GM21529 (cell line): Measurements from ENCODE around the gene FAM13B.
A peak's percentile ranks its signal among the peaks of the same experiment; 100 is the strongest.
"Not testable (repeated sequence)": the region's sequence is repeated elsewhere in the genome, so short reads cannot be mapped to it uniquely, and the experiment has no call there.

Source experiments
- ATAC-seq: cut with Tn5 transposase; IDR thresholded peaks from one replicate; pipeline ENCODE4 v1.9.1; 2021; ENCODE audit not compliant: unreplicated experiment

The FAM13B gene

DNA sequence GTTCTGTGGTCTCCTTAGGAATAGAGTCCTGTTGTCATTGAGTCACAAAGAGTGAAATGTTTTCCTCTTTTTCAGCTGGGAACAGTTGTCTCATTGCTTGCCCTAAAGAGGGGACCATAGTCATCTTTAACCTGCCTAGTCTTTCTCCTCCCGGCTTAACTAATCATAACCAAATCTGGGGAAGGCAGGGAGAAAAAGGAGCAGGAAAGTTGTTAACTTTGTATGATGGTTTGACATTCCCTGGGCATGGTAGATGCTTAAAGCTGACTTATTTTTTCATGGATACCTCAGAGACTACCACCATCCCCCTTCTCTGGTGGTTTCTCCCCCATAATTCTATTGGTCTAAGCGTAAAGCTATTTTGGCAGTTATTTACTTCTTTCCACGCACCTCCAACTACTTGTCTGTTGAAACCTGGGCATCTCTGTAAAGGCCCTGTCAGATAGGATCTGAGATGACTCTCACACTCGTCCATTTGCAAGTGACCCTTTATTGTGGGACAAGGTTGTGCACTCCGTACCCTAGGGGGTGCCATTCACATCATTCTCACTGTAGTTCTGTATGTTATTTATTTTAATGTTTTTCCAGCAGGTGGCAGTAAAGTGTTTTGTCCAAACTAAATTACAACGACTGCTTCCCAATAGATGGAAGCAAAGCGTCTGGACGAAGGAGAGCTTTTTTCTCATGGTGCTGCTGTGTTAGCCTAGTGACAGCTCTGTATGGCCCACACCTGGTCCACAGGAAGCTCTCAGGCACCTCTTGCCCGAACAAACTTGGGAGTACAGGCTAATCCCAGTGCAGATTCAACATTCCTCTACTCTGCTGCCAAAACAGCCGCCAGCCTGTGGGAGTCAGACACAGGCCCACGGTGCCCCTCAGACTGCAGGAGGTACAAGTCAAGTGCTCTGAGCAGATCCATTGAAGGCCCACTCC lies 3.0 kb upstream of the FAM13B start:
- ATAC-seq: peak; percentile 38

DNA sequence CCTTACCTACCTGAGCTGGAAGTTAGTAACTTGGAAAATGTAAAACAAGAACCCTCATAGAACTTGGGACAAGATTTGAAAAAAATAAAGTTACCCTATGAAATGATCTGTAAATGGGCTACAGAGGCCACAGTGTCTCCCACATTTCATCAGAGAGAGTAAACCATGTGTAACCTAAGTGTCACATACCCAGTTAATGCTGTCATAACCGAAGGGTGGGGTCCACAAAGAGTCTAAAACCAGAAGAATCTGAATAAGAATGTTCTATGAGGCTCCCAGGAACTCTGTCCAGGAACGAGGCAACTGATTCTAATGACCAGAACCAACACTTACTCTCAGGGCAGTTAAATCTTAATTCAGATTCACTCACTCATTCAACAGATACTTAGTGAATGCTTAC lies 1.0 kb upstream of the FAM13B start:
- no peak for ATAC-seq

DNA sequence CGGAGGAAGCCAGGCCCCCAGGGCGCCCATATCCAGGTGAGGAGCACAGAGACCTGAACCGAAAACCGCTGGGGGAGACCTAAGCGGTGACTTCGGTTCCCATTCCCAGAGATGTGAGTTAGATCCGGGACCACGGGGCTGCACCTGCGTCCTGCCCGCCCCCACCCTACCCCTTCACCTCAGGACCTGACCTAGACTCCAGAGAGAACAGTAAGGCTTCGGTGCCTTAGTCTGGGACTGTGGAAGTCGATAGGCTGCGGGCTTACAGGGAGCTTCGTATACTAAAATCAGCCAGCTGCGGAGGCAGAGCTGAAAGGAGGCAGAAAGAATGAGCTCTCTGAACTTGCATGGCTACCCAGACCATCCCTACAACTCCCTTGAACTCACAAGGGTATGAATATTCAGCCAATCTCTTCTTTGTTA lies 518 bp upstream of the FAM13B start:
- ATAC-seq: no peak

DNA sequence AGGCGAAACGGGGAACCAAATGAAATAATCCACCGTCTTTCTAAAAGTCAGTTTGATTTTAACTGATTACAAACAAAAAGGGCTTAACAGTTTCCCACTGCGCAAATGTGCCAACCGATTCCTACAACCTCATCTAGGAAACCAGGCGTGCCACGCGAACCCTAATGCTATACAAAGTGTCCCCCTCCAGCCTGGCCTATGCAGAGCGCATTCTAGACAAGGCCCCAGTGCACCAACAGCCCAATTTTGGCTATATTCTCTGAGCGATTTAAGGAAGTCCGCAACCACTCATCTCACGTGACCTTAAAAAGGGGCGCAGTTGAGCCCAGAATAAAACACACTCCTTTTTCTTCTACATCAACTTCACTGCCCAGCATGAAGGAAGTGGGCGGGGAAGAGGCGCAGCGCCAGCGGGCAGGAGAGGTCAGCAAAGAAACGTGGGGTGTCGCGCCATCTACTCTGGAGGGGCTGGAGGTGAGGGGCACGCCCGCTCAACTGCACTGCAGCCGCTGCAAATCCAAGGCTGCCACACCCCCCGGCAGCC lies 779 bp downstream of the FAM13B start:
- ATAC-seq: peak; percentile 42

DNA sequence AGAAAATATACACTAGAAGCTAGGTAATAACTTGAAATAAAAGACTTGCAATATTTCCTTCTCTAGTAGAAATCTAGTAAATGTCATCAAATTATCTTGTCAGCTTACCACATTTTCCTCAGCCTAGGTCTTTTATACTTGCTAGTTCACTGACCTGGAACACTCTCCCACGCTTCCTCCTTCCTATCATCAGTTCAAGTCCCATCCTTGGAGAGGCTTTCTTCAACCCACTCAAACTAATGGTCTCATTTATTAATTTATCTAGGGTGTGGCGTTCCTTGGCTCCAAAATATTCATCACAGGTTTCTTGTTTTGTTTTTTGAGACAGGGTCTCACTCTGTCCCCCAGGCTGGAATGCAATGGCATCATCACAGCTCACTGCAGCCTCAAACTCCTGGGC lies 2.9 kb downstream of the FAM13B start:
- no peak for ATAC-seq

DNA sequence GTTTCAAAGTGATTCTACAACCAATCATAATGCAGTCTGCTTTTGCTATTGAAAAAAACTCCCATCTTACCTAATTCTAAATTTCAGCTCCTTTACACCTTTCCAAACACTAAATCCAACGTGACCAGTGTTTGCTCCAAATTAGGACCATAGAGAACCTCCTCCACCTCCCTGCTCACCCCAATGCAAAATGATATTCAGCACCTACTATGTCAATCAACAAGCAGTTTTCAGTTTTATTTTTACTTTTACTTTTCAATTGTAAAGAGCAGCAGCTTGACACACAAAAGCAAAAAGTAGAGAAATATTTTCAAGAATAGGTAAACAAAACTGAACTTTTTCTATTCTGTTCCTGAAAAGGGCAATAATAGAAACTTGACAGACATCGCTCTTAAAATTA lies 3.4 kb downstream of the FAM13B start:
- ATAC-seq: peak; percentile 16

DNA sequence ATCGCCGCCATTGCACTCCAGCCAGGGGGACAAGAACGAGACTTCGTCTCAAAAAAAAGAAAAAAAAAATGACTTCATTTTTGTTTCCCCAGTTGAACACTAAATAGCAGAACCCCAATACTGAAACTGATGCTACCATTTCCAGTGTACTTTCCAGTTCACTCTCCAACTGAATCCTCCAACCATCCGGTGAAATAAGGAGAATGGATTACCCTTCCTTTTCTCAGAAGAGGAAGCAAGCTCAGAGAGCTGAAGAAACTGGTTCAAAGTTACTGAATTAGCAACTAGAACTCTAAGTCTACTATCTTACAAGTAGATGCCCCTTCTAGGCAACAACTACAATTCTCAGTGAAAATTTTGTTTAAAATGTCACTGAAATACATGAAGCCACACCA lies 3.9 kb downstream of the FAM13B start:
- no peak for ATAC-seq

DNA sequence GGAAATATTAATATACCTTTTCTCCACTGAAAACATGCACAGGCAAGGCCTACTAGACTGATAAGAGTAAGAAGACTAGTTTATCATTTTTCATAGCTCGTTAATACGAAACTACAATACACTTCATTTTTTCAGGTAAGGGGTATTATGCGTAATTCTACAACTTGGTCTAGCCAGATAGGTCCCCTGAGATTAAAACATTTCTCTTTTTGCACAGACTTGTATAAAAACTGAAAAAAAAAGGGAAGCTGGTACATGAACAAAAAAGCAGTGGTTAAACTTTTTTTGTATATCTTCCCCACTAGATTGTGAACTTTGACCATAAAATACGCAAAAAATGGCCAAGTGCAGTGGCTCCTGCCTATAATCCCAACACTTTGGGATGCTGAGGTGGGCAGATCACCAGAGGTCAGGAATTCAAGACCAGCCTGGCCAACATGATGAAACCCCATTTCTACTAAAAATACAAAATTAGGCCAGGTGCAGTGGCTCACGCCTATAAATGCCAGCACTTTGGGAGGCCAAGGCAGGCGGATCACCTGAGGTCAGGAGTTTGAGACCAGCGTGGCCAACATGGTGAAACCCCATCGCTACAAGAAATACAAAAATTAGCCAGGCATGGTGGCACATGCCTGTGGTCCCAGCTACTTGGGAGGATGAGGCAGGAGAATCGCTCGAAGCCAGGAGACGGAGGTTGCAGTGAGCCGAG lies 4.5 kb downstream of the FAM13B start:
- not testable (repeated sequence) for ATAC-seq

DNA sequence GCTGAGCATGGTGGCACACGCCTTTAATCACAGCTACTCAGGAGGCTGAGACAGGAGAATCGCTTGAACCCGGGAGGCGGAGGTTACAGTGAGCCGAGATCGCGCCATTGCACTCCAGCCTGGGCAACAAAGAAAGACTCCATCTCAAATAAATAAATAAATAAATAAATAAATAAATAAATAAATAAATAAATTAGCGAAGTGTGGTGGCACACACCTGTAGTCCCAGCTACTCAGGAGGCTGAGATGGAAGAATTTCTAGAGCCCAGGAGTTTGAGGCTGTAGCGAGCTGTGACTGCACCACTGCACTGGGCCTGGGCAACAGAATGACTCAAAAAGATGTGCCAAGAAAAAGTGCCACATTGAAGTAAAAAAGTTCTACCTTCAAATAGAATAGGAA lies 6.1 kb downstream of the FAM13B start:
- not testable (repeated sequence) for ATAC-seq

DNA sequence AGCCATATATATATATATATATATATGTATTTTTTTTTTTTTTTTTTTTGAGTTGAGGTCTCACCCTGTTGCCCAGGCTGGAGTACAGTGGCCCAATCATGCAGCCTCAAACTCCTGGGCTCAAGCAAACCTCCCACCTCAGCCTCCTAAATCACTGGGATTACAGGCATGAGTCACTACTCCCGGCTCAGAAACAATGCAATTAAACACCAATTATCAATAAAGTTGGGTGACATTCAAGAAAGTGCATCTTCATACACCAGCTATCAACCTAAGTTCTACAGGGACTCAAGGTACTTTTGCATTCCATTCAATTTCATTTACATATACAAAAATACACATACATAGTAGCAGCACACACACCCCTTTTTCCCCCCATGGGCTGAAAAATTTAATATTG lies 7.6 kb downstream of the FAM13B start:
- ATAC-seq: no peak

DNA sequence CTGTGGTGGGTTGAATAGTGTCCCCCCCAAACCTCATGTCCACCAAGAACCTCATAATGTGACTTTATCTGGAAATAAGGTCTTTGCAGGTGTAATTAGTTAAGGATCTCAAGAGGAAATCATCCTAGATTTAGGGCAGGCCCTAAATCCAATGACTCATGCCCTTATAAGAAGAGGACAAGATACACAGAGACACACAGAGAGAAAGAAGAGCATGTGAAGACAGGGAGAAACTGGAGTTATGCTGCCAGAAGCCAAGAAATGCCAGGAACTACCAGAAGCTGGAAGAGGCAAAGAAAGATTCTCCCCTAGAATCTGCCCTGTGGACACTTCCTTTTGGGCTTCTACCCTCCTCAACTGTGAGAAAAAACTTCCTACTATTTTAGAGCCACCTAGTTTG lies 8.8 kb downstream of the FAM13B start:
- no peak for ATAC-seq

DNA sequence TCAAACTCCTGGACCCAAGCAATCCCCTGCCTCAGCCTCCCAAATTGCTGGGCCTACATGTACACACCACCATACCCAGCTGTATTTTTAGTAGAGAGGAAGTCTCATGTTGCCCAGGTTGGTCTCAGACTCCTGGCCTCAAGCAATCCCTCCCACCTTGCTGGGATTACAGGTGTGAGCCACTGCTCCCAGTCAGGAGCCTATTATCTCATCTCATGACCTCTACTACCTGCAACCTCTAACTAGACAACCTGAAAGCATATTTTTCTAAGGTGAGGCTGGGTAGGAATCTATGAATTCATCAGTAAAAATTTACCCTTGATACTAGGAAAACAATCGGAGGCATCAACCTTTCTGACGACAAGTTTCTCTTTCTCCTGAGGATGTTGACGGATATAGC lies 10.0 kb downstream of the FAM13B start:
- no peak for ATAC-seq

DNA sequence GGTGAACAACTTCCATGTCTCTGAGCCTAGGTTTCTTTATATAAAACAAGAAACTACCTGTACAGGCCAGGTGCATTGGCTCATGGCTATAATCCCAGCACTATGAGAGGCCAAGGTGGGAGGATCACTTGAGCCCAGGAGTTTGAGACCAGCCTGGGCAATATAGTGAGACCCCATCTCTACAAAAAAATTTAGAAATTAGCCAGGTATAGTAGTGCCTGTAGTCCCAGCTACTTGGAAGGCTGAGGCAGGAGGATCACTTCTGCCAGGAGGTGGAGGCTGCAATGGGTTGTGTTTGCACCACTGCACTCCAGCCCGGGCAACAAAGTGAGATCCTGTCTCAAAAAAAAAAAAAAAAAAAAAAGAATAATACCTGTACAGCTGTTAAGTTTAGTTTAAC lies 11.1 kb downstream of the FAM13B start:
- ATAC-seq: no peak

DNA sequence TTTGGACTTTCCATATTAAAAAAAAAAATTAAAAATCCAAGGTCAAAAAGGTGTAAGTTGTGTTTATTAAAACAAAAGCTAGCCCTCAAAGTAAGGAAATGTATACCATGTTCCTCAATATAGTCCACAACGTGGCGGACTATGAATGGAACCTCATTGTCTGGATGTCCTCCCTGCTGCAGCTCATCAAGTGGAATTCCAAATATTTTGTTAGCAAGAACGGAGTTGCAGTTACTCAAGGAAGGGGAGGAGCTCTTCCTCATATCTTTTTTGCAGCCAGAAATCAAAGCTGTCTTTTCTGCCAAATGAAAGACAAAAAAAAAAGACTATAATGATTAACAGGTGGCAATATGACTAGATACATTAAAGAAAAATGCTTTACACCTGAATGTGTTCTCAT lies 14.0 kb downstream of the FAM13B start:
- ATAC-seq: no peak

DNA sequence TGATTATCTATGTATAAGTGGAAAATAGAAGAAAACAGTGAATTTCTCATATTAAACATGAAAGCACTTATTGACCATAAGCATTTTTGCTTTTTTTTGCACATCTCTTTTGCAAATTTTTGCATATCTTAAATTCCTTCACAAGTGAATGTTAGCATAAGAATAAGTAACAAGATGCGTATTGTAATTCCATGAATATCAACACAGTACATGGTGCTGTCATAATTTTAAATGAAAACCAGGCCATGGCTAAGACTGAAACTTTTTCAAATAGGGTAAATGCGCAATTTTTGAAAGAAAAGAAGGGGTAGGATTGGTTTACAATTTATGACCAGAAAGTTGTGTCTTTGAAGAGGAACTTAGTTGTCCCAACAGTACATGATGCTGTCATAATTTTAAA lies 17.0 kb downstream of the FAM13B start:
- no peak for ATAC-seq

DNA sequence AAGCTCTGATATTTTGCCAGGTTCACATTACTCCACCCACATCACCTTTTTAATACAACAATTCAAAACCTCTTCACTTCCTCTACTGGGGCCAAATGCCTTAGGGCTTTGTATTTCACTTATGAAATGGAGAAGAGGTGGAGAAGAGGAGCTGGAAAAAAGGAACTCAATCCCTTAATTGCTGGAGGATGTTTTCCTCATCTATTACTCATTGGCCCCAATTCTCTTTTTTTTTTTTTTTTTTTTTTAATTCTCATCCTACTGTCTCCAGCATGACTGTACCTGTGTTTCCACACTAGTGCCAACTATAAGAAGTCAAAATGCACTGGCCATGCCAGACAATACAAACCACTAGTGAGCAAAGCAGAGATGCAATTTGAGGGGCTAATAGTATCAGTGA lies 20.9 kb downstream of the FAM13B start:
- no peak for ATAC-seq

DNA sequence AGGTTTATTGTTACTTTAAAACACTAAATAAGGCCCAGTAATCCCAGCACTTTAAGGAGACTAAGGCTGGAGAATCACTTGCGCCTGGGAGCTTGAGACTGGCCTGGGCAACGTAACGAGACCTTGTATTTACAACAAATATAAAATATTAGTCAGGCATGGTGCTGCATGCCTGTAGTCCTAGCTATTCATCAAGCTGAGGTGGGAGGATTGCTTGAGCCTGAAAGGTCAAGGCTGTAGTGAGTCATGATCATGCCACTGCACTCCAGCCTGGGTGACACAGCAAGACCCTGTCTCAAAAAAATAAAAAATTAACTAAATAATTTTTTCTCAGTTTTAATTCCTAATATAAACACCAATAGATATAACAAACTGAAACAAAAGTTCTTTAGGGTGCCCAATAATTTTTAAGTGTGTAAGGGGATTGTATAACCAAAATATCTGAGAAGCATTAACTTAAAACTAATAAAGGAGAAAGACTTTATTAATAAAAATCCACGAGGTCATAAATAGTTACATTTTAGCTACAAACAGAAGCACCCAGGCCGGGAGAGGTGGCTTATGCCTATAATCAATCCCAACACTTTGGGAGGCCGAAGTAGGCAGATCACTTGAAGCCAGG lies 32.7 kb downstream of the FAM13B start:
- ATAC-seq: no peak

DNA sequence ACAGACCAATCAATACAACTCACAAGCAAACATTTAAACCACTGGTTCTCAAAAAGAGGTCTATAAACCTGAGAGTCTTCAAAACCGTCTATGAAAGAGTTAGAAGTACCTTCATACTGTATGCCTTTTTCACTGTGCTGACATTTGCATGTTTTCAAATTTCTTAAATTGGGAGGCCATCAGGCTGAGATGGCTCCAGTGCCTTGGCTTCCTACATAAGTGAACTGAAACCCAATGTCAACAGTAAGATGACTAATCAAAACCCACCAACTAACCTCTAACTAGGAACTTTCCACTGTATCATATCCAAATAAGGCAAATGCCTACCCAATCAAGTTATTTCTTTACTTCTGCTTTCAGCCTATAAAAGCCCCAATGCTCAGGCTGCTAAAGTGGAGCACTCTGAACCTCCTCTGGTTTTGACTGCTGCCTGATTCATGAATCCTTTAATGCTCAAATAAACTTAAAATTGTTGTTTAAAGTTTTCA lies 35.1 kb downstream of the FAM13B start:
- ATAC-seq: peak; percentile 83

DNA sequence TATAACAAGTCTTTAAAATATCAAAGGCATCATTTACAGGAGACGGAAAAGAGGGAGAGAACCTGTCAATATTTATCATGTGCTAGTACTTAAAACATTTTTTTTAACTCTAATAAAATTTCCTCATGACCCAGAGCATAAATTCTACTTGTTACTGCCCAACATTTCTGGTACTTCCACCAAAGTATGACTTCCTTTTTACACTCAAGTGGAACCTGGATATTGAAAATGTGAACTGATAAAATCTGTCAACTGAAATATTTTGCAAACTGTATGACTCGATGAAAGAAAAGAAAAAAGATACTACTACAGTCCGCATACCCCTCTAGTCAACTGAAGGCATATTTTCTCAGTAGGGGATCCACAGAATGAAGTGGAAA lies 37.1 kb downstream of the FAM13B start:
- no peak for ATAC-seq

DNA sequence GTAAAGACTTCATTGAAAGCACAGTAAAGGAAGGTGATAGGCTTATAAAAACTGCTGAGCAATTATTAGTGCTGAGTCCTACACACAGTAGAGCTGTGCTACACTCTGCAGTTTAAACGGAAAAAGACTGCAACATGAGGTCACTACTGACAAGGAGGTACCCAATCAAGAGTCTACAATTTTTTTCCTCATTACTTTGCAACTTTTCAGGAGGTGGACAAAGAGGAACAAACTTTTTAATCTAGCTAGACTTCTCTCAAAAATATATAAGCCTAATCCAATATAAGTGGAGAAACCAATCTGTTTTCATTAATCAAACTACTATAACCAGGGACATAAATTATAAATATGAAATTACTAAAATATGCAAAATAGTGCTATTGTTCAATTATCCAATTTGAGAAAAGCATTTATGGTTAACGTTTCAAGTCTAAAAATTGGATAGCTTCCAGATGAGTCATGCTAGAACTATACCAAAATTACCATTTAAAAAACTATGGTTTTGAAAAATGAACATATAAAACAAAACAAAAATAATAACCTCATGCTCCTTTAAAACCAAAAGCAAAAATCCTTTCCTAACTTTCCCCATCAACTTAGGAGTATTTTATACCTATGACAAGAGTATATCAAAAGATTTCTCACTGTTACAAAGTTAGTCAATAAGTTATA lies 37.7 kb downstream of the FAM13B start:
- ATAC-seq: no peak

DNA sequence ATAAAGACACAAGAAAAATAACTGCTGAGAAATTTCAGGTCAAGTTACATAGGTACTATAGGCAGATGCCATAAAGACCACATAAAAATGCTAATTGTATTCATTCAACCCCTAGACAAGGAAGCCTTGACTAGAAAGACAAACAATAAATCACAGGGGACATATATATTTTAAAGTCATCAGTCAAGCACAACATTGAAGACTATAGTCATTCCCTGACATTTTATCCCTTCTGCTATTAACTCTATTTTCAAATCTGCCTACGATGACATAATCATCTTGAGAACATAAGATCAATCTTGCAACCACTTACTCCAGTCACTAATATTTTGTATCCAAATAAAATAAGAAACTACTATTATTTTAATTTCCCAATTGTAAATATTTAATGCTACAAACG lies 38.3 kb downstream of the FAM13B start:
- no peak for ATAC-seq
